Stimulated activated CD8-positive, alpha-beta memory T cell treated with anti-CD3 and anti-CD28 coated beads, Interleukin-7, amount 100 ng/mL, for 1 hour (primary cell): ENCODE results near the gene WARS2.

Source experiments
- DNase-seq, 2 donors: peaks; one replicate each; pipeline ENCODE4 v3.0.0-alpha.2; 2020; ENCODE audit warnings: low read depth in 2 of 2

Gene WARS2

GRCh38 chr1:118999348-119000071 is 140.9 kb downstream of the WARS2 start:
- no peak for DNase-seq

GRCh38 chr1:118998171-118998570 is 142.3 kb downstream of the WARS2 start:
- DNase-seq: no peak

- no peak for DNase-seq
Observed at GRCh38 chr1:118997225-118997624, 143.2 kb downstream of the WARS2 start.

GRCh38 chr1:118995312-118996016 is 145.0 kb downstream of the WARS2 start:
- no peak for DNase-seq

GRCh38 chr1:118993700-118994026 is 146.8 kb downstream of the WARS2 start:
- DNase-seq: no peak

GRCh38 chr1:118992868-118993699 is 147.4 kb downstream of the WARS2 start:
- DNase-seq: no peak

- no peak for DNase-seq
Observed at GRCh38 chr1:118992237-118992825, 148.1 kb downstream of the WARS2 start.

- no peak for DNase-seq
Observed at GRCh38 chr1:118991448-118991847, 149.0 kb downstream of the WARS2 start.

- no peak for DNase-seq
Observed at GRCh38 chr1:118990513-118991152, 149.8 kb downstream of the WARS2 start.

- DNase-seq: no peak
Observed at GRCh38 chr1:118989878-118990378, 150.5 kb downstream of the WARS2 start.

- no peak for DNase-seq
Observed at GRCh38 chr1:118989006-118989815, 151.2 kb downstream of the WARS2 start.

- DNase-seq: no peak
Observed at GRCh38 chr1:118988186-118989005, 152.1 kb downstream of the WARS2 start, which contains the start of gene TBX15. Gene TBX15, minus strand, starts transcription at chr1:118988343. Its CDS starts 548 bp downstream, at chr1:118987795.

GRCh38 chr1:118987468-118988185 is 152.8 kb downstream of the WARS2 start:
- DNase-seq: no peak

- no peak for DNase-seq
Observed at GRCh38 chr1:118986555-118987467, 153.6 kb downstream of the WARS2 start.

GRCh38 chr1:118985640-118986554 is 154.6 kb downstream of the WARS2 start:
- no peak for DNase-seq

- DNase-seq: no peak
Observed at GRCh38 chr1:118984722-118985639, 155.5 kb downstream of the WARS2 start.
